ENCODE data around the gene HYAL2. TPM values are rescaled to one million over a fixed set of nuclear protein-coding genes. Genes with fewer than 3 reads are reported as not detected.

HYAL2 gene
- total and polyA plus RNA-seq, 2 of the 8 experiments (the other 6 are each of a cell fraction or from before 2014, with no cell fraction given), result 51.9 to 176 TPM

- TF ChIP-seq ATF3 (IDR thresholded peaks at IDR 0.05; ENCODE audit: insufficient read depth, low read depth, low read length) (no peak), RNF2 (IDR thresholded peaks at IDR 0.05; ENCODE audit: borderline replicate concordance, low read depth, low read length, missing control alignments, poor library complexity, severe bottlenecking) (no peak), POLR2AphosphoS5 (IDR thresholded peaks at IDR 0.05; ENCODE audit: low read depth, low read length) (no peak), ASH2L (IDR thresholded peaks at IDR 0.05; ENCODE audit: low read length) (no peak), CHD1 (IDR thresholded peaks at IDR 0.05; ENCODE audit: low read depth, low read length) (no peak), FOSL1 (IDR thresholded peaks at IDR 0.05; ENCODE audit: insufficient read depth, low read depth, low read length) (no peak)
Observed at GRCh38 chr3:50371133-50371685, 48.7 kb upstream of the HYAL2 start (continued).
